BLaER1 treated with 17β-estradiol and CSF1 and Interleukin-3, amounts not matched to agents 10 nM and 100 nM (cell line): ENCODE results near the gene ATP8B3.

Source experiments
- H3K27ac ChIP-seq, 11 experiments: shearing (Covaris generic); formaldehyde crosslinking; 2 replicates each; pipeline ENCODE4 v1.8.1; 2022
- H3K27me3 ChIP-seq, 11 experiments: shearing (Covaris generic); formaldehyde crosslinking; 2 replicates each; pipeline ENCODE4 v1.8.1; 2022
- H3K36me3 ChIP-seq, 11 experiments: shearing (Covaris generic); formaldehyde crosslinking; 2 replicates each; pipeline ENCODE4 v1.8.1; 2022
- H3K4me1 ChIP-seq, 10 experiments: shearing (Covaris generic); formaldehyde crosslinking; 2 replicates each; pipeline ENCODE4 v1.8.1; 2022
- H3K4me2 ChIP-seq, 11 experiments: shearing (Covaris generic); formaldehyde crosslinking; 2 replicates each; pipeline ENCODE4 v1.8.1; 2022
- H3K4me3 ChIP-seq, 10 experiments: shearing (Covaris generic); formaldehyde crosslinking; 2 replicates each; pipeline ENCODE4 v1.8.1; 2022
- H3K9ac ChIP-seq, 11 experiments: shearing (Covaris generic); formaldehyde crosslinking; 2 replicates each; pipeline ENCODE4 v1.8.1; 2022
- H3K9me3 ChIP-seq, 11 experiments: shearing (Covaris generic); formaldehyde crosslinking; replicated peaks in 1 of 11; 2 replicates each; pipeline ENCODE4 v1.8.1; 2022
- H4K20me1 ChIP-seq, 11 experiments: shearing (Covaris generic); formaldehyde crosslinking; 2 replicates each; pipeline ENCODE4 v1.8.1; 2022
- Cebpa-rat ChIP-seq, 11 experiments: shearing (Covaris generic); IDR thresholded peaks; 2 replicates each; pipeline ENCODE4 v1.8.1; 2022

The ATP8B3 gene

DNA sequence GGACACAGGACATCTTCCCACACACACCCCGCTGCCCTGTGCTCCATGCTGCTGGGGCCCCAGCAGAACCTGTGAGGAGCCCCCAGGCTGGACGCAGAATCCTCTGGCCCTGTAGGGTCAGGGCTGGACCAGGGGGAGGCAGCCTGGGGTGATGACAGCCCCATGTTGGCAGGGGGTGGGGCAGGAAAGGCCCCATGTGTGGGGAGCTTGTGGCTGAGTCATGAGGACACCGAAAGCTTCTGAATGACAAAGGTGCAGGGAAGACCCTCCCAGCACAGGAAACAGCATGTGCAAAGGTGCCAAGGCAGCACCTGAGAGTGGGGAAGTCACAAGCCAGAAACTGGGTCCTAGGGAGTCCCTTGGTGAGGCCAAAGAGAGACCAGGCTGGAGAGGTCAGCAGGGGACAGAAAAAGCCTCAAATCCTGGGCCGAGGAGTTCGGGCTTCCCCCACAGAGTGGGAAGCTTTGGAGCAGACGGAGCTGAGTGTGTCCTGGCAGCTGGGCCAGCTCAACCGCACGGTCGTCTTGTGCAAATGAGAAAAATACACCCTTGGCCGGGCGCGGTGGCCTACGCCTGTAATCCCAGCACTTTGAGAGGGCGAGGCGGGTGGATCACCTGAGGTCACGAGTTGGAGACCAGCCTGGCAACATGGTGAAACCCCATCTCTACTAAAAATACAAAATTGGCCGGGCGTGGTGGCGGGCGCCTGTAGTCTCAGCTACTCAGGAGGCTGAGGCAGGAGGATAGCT is 17.5 kb downstream of the ATP8B3 start:
- no peak overlapping the region; a peak in 1 of 22 replicates for H3K9ac ChIP-seq
- H4K20me1 ChIP-seq, result peaks cover 0 to 8% (median 0%) of the 10 kb centered on the region in 11 experiments; a peak in 2 of 22 replicates
- H3K4me3 ChIP-seq, result no peak overlapping the region
- peaks cover 0 to 32% (median 20%) of the 10 kb centered on the region in 10 experiments; a peak in 16 of 20 replicates for H3K4me1 ChIP-seq
- peaks cover 2 to 5% (median 2%) of the 10 kb centered on the region in 11 experiments for H3K27me3 ChIP-seq
- H3K9me3 ChIP-seq, result peaks cover 0 to 4% (median 0%) of the 10 kb centered on the region in 11 experiments; a peak in 2 of 22 replicates
- H3K27ac ChIP-seq, result no peak overlapping the region
- H3K4me2 ChIP-seq, result peak overlapping the region in 2 of 11 experiments; percentile 1 to 11; a peak in 2 of 22 replicates
- H3K36me3 ChIP-seq, result peaks cover 0 to 10% (median 1%) of the 10 kb centered on the region in 11 experiments; a peak in 13 of 22 replicates
- no peak for TF ChIP-seq Cebpa-rat (IDR thresholded peaks at IDR 0.05)

DNA sequence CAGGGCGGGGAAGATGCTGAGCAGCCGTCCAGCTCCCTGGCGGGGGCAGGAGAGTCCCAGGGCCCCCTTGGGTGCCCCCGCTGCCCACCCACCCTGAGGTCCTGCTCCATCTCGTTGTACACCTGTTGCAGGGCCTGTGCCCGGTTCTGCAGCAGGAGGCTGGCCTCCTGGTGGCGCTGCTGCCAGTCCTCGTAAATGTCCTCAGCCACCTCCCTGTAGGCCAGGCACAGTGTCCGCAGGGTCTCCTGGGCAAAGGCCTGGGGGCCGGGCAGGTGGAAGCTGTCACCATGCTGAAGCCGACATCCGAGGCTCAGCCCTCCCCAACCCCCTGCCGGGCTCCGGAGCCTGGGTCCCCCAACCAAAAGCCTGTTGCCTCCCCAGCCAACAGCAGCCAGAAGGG is 20.2 kb downstream of the ATP8B3 start:
- Histone ChIP-seq H3K4me1 (peaks cover 0 to 39% (median 20%) of the 10 kb centered on the region in 10 experiments; a peak in 16 of 20 replicates), H4K20me1 (peaks cover 0 to 10% (median 0%) of the 10 kb centered on the region in 11 experiments; a peak in 5 of 22 replicates), H3K4me3 (no peak overlapping the region), H3K4me2 (peak overlapping the region in 5 of 11 experiments; percentile 52 to 60 (median 57); a peak in 11 of 22 replicates), H3K9me3 (peaks cover 0 to 4% (median 0%) of the 10 kb centered on the region in 11 experiments; a peak in 2 of 22 replicates), H3K9ac (no peak overlapping the region), H3K27ac (peak overlapping the region in 1 of 11 experiments; percentile 49; a peak in 1 of 22 replicates), H3K36me3 (no peaks in the 10 kb centered on the region), H3K27me3 (peaks cover 17 to 29% (median 20%) of the 10 kb centered on the region in 11 experiments)
- TF ChIP-seq Cebpa-rat (IDR thresholded peaks at IDR 0.05), result no peak

DNA sequence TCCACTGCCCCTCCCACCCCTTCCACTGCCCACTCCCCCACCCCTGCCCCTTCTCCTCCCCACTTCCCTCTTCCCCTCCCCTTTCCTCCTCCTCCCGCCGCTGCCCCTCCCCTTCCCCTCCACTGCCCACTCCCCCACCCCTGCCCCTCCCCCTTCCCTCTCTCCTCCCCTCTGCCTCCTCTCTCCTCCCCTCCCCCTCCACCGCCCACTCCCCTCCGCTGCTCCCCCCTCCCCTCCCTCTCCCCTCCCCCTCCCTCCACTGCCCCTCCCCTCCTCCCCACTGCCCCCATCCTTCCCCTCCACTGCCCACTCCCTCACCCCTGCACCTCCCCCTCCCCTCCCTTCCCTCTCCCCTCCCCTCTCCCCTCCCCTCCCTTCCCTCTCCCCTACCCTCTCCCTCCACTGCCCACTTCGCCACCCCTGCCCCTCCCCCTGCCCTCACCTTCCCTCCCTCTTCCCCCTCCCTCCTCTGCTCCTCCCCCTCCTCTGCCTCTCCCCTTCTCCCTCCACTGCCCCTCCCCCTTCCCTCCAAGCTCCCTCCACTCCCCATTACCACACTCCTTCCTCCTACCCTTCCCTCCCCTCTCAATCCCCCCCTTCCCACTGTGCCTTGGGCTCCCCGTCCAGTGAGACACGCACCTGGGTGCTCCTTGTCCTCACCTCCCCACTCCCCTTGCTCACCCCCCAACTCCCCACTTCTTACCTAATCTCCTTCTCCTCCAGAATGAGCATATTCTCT is 21.9 kb downstream of the ATP8B3 start:
- Histone ChIP-seq H3K36me3 (no peaks in the 10 kb centered on the region), H3K4me3 (no peak overlapping the region), H3K9me3 (peaks cover 0 to 4% (median 0%) of the 10 kb centered on the region in 11 experiments; a peak in 2 of 22 replicates), H3K4me2 (peak overlapping the region in 5 of 11 experiments; percentile 52 to 60 (median 57); a peak in 6 of 22 replicates), H3K27me3 (peaks cover 17 to 31% (median 20%) of the 10 kb centered on the region in 11 experiments), H3K27ac (peak overlapping the region in 1 of 11 experiments; percentile 41; a peak in 2 of 22 replicates), H4K20me1 (peaks cover 0 to 10% (median 0%) of the 10 kb centered on the region in 11 experiments; a peak in 5 of 22 replicates), H3K4me1 (peaks cover 0 to 30% (median 15%) of the 10 kb centered on the region in 10 experiments; a peak in 15 of 20 replicates), H3K9ac (no peak overlapping the region)
- no peak for TF ChIP-seq Cebpa-rat (IDR thresholded peaks at IDR 0.05)

DNA sequence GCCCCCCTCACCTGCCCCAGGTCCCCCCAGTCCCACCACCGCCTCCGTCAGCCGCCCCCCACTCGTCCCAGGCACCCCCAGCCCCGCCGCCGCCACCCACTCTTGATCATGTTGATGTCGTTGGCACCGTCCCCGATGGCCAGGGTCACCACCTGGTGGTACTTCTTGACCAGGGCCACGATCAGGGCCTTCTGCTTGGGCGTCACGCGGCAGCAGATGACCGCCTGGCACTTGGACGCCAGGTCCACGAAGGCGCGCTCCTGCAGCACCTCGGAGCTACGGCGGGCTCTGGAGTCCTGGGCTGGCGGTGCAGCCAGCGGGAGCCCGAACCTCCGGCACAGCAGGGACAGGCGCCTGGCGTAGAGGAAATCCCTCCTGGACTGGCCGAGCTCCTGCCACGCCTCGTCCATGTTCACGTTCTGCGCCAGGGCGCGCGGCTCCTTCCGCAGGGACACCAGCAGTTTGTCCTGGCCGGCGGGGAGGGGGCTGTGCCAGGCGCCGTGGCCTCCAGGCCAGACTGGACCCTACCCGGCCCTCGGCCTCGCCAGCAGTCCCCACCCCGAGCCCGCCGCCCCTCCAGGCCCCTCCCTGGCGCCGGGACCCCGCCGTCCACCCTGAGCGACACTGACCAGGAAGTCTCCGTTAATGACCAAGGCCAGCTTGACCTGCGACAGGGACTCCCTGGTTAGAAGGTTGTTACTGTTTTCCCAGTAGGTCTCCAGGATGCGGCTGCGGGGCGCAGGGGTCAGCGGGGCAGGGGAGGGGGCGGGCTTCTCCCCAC is 22.6 kb downstream of the ATP8B3 start:
- no peak overlapping the region for H3K4me3 ChIP-seq
- peaks cover 17 to 31% (median 20%) of the 10 kb centered on the region in 11 experiments for H3K27me3 ChIP-seq
- H3K36me3 ChIP-seq, result no peaks in the 10 kb centered on the region
- H3K27ac ChIP-seq, result no peak overlapping the region
- no peak for TF ChIP-seq Cebpa-rat (IDR thresholded peaks at IDR 0.05)
- peaks cover 0 to 10% (median 0%) of the 10 kb centered on the region in 11 experiments; a peak in 4 of 22 replicates for H4K20me1 ChIP-seq
- no peak overlapping the region for H3K9ac ChIP-seq
- peaks cover 0 to 30% (median 15%) of the 10 kb centered on the region in 10 experiments; a peak in 15 of 20 replicates for H3K4me1 ChIP-seq
- H3K9me3 ChIP-seq, result peaks cover 0 to 4% (median 0%) of the 10 kb centered on the region in 11 experiments; a peak in 2 of 22 replicates
- H3K4me2 ChIP-seq, result peak overlapping the region in 7 of 11 experiments; percentile 15 to 38 (median 24); a peak in 9 of 22 replicates

DNA sequence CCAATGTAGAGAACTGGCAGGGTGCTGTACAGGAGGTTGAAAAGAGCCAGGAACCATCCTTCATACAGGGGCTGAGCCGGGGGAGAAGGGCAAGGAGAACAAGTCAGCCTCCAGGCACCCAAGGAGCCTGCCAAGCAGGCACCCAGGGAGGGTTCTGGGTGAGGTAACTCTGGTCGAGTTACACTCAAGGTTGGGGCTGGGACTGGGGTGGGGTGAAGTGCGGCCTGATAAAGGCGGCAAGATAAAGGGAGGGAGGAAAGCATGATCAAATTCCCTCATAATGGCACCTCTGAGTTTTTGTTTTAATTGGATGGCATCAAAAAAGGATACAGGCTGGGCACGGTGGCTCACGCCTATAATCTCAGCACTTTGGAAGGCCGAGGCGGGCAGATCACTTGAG is 25.0 kb downstream of the ATP8B3 start:
- Histone ChIP-seq H3K4me1 (peaks cover 0 to 44% (median 25%) of the 10 kb centered on the region in 10 experiments; a peak in 15 of 20 replicates), H3K9ac (no peak overlapping the region)

DNA sequence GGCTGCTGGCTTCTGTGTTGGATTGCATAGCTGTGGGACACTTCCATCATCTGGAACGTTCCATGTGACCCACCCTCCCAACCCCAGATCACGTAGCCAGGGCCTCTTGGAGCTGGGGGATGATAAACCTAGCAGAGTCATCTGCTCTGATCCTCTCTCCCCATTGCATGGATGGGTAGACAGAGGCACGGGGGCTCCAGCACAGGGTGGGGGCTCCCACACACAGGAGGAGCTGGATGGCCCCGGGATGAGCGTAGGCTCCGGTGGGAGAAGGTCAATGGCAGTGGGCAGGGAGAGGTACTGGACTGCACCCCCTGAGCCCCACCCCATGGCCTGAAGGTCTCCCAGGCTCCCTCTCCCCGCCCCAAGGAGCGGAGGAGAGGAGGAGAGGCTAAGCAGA is 25.4 kb downstream of the ATP8B3 start:
- peaks cover 0 to 10% (median 0%) of the 10 kb centered on the region in 11 experiments; a peak in 4 of 22 replicates for H4K20me1 ChIP-seq
- no peaks in the 10 kb centered on the region for H3K36me3 ChIP-seq
- no peak for TF ChIP-seq Cebpa-rat (IDR thresholded peaks at IDR 0.05)
- no peak overlapping the region for H3K27ac ChIP-seq
- peaks cover 28 to 55% (median 39%) of the 10 kb centered on the region in 11 experiments for H3K27me3 ChIP-seq
- peaks cover 0 to 42% (median 24%) of the 10 kb centered on the region in 10 experiments; a peak in 15 of 20 replicates for H3K4me1 ChIP-seq
- peaks cover 4 to 11% (median 6%) of the 10 kb centered on the region in 11 experiments; a peak in 20 of 22 replicates for H3K9me3 ChIP-seq
- no peak overlapping the region for H3K4me2 ChIP-seq
- H3K9ac ChIP-seq, result no peak overlapping the region
- no peak overlapping the region for H3K4me3 ChIP-seq

More for the DNA sequence above, 25.0 kb downstream of the ATP8B3 start:
- TF ChIP-seq Cebpa-rat (IDR thresholded peaks at IDR 0.05), result no peak
- Histone ChIP-seq H3K4me3 (no peak overlapping the region), H3K36me3 (no peaks in the 10 kb centered on the region), H3K27me3 (peaks cover 26 to 51% (median 35%) of the 10 kb centered on the region in 11 experiments), H3K9me3 (peaks cover 0 to 7% (median 2%) of the 10 kb centered on the region in 11 experiments; a peak in 14 of 22 replicates), H4K20me1 (peaks cover 0 to 10% (median 0%) of the 10 kb centered on the region in 11 experiments; a peak in 4 of 22 replicates), H3K4me2 (no peak overlapping the region), H3K27ac (no peak overlapping the region)

DNA sequence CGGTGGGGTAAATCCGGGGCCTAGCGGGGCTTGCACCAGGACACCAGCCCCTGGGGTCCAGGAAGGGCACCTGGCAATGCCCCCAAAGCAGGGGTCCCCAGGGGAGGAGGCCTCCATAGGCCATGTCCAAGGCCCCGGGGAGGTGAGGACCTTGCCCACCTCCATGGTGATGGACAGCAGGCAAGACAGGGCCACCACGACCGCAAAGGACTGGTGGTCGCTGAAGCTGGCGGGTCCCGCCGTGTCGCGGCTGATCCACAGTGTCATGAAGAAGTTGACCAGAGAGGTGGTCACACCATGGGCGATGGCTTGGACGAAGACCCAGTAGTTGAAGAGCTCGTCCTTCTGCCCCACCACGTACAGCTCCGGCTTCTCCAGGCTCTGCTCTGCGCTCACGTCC is 26.8 kb downstream of the ATP8B3 start:
- Histone ChIP-seq H3K4me2 (no peak overlapping the region), H3K27me3 (peaks cover 40 to 69% (median 50%) of the 10 kb centered on the region in 11 experiments), H3K4me3 (no peak overlapping the region), H3K9ac (no peak overlapping the region), H4K20me1 (peaks cover 0 to 10% (median 0%) of the 10 kb centered on the region in 11 experiments; a peak in 4 of 22 replicates), H3K27ac (no peak overlapping the region), H3K4me1 (peaks cover 0 to 39% (median 19%) of the 10 kb centered on the region in 10 experiments; a peak in 14 of 20 replicates), H3K9me3 (peaks cover 6 to 15% (median 10%) of the 10 kb centered on the region in 11 experiments; a peak in 20 of 22 replicates), H3K36me3 (no peaks in the 10 kb centered on the region)
- no peak for TF ChIP-seq Cebpa-rat (IDR thresholded peaks at IDR 0.05)
